GM23338 (cell line): ENCODE data around the gene DNAJB2. TPM values are rescaled to one million over a fixed set of nuclear protein-coding genes. Genes with fewer than 3 reads are reported as not detected.
A peak's percentile ranks its signal among the peaks of the same experiment; 100 is the strongest.
"Not testable (repeated sequence)": the region's sequence is repeated elsewhere in the genome, so short reads cannot be mapped to it uniquely, and the experiment has no call there.

Experiments used
- ATAC-seq: fragments of 200-7000 bp; cut with Tn5 transposase; 3 replicates; pipeline ENCODE4 v1.9.1; 2020
- DNase-seq: peaks from one replicate; pipeline ENCODE4 v3.0.0-alpha.2; 2015; ENCODE audit warnings: low spot score
- H2AFZ ChIP-seq: fragments of 200-600 bp; sonication (generic); 2 replicates; pipeline ENCODE4 v1.8.0; 2016; ENCODE audit warnings: antibody characterized with exemption, mild to moderate bottlenecking, moderate library complexity
- H3F3A ChIP-seq: fragments of 200-600 bp; sonication (generic); replicated peaks from 2 replicates; pipeline ENCODE4 v1.8.0; 2017; ENCODE audit warnings: antibody characterized with exemption, mixed run types, low read depth
- H3K27ac ChIP-seq: fragments of 200-600 bp; sonication (generic); 2 replicates; pipeline ENCODE4 v1.6.1; 2016; ENCODE audit warnings: low read depth
- H3K27me3 ChIP-seq: fragments of 200-600 bp; sonication (generic); 2 replicates; pipeline ENCODE4 v1.8.0; 2016; ENCODE audit warnings: mild to moderate bottlenecking, mixed run types, moderate library complexity; ENCODE audit not compliant: insufficient read depth
- H3K36me3 ChIP-seq: fragments of 200-600 bp; sonication (generic); 2 replicates; pipeline ENCODE4 v1.8.0; 2016; ENCODE audit warnings: mild to moderate bottlenecking; ENCODE audit not compliant: insufficient read depth
- H3K4me1 ChIP-seq: fragments of 200-600 bp; sonication (generic); 2 replicates; pipeline ENCODE4 v1.8.0; 2016; ENCODE audit warnings: mild to moderate bottlenecking, moderate library complexity; ENCODE audit not compliant: insufficient read depth
- H3K4me2 ChIP-seq: fragments of 200-600 bp; sonication (generic); 2 replicates; pipeline ENCODE4 v1.7.1; 2017; ENCODE audit warnings: mixed run types
- H3K4me3 ChIP-seq: fragments of 200-600 bp; sonication (generic); 2 replicates; pipeline ENCODE4 v1.6.1; 2016; ENCODE audit warnings: mixed run types
- H3K79me2 ChIP-seq: fragments of 200-600 bp; sonication (generic); replicated peaks from 2 replicates; pipeline ENCODE4 v1.8.0; 2017; ENCODE audit warnings: mild to moderate bottlenecking; ENCODE audit not compliant: insufficient read depth
- H3K9me2 ChIP-seq: fragments of 200-600 bp; sonication (generic); 2 replicates; pipeline ENCODE4 v1.8.0; 2017; ENCODE audit not compliant: insufficient read depth
- H4K20me1 ChIP-seq: fragments of 200-600 bp; sonication (generic); replicated peaks from 2 replicates; pipeline ENCODE4 v1.8.0; 2017; ENCODE audit warnings: mild to moderate bottlenecking; ENCODE audit not compliant: insufficient read depth
- H3K27ac Mint-ChIP-seq: 2 replicates; pipeline ENCODE4 v1.8.0; 2020; ENCODE audit warnings: inconsistent platforms, mild to moderate bottlenecking, moderate library complexity, mixed read lengths
- H3K27me3 Mint-ChIP-seq: 3 replicates; pipeline ENCODE4 v1.8.0; 2022; ENCODE audit warnings: low read depth, mild to moderate bottlenecking, moderate library complexity, mixed read lengths, inconsistent platforms; ENCODE audit not compliant: insufficient read depth, poor library complexity
- H3K36me3 Mint-ChIP-seq: 3 replicates; pipeline ENCODE4 v1.8.0; 2021; ENCODE audit warnings: low read depth, mild to moderate bottlenecking, inconsistent platforms, moderate library complexity, mixed read lengths
- H3K4me1 Mint-ChIP-seq: 3 replicates; pipeline ENCODE4 v1.8.0; 2020; ENCODE audit warnings: mild to moderate bottlenecking, inconsistent platforms, mixed read lengths
- H3K4me3 Mint-ChIP-seq: 3 replicates; pipeline ENCODE4 v1.8.0; 2021; ENCODE audit warnings: moderate library complexity, mild to moderate bottlenecking, inconsistent platforms, mixed read lengths
- H3K9me3 Mint-ChIP-seq: 3 replicates; pipeline ENCODE4 v1.8.0; 2020; ENCODE audit warnings: moderate library complexity, mild to moderate bottlenecking, inconsistent platforms, mixed read lengths
- EZH2 ChIP-seq: fragments of 200-600 bp; sonication (generic); IDR thresholded peaks from one replicate; pipeline ENCODE4 v1.8.0; 2017; ENCODE audit warnings: antibody characterized with exemption, mild to moderate bottlenecking, low read depth; ENCODE audit not compliant: unreplicated experiment
- REST ChIP-seq: IDR thresholded peaks from one replicate; pipeline ENCODE4 v1.6.1; 2018; ENCODE audit warnings: antibody characterized with exemption; ENCODE audit not compliant: unreplicated experiment
- STAT1 ChIP-seq: IDR thresholded peaks from one replicate; pipeline ENCODE4 v1.6.1; 2016; ENCODE audit warnings: antibody characterized with exemption; ENCODE audit not compliant: unreplicated experiment
- ZNF114 ChIP-seq: fragments of 250-450 bp; sonication (Bioruptor Pico); IDR thresholded peaks from 2 replicates; pipeline ENCODE4 v1.5.0; 2020; ENCODE audit warnings: mild to moderate bottlenecking, moderate library complexity
- ZNF462 ChIP-seq: fragments of 250-450 bp; sonication (Bioruptor Pico); IDR thresholded peaks from 2 replicates; pipeline ENCODE4 v1.5.0; 2020; ENCODE audit warnings: mild to moderate bottlenecking, moderate library complexity
- polyA plus RNA-seq: library from polyadenylated mRNA; unstranded; fragments of >200 nt; fragmentation: Nextera tagmentation; extraction: Ambion mirVana; gene quantifications from 2 replicates; pipeline ENCODE4 v1.2.1, GENCODE V29; 2016
- total RNA-seq: library from RNA; depleted of rRNA; stranded (reverse); fragments of >200 nt; shearing (Covaris generic); gene quantifications from 2 replicates; pipeline ENCODE4 v1.2.3, GENCODE V29; 2014

The DNAJB2 gene
- total and polyA plus RNA-seq, 2 experiments from 2014 or later, result 6.4 to 25.9 TPM

GRCh38 chr2:219254590-219255201 is 24.5 kb upstream of the DNAJB2 start:
- TF ChIP-seq STAT1, result no peak
- peak; percentile 32 for TF ChIP-seq EZH2
- H2AFZ ChIP-seq, result peak overlapping the region; percentile 84; the same call in 1 of the 2 replicates
- DNase-seq (no peak), ATAC-seq (no peak)
- Mint-ChIP-seq H3K27me3 (peaks cover 39% of the 10 kb centered on the region), H3K9me3 (no peaks in the 10 kb centered on the region), H3K4me3 (peak overlapping the region; percentile 53), H3K4me1 (peaks cover 29% of the 10 kb centered on the region), H3K36me3 (peaks cover 23% of the 10 kb centered on the region), H3K27ac (no peak overlapping the region)
- no peak overlapping the region for H3K27ac ChIP-seq
- no peaks in the 10 kb centered on the region for H3K79me2 ChIP-seq
- no peaks in the 10 kb centered on the region; the same call in 1 of the 2 replicates for H3F3A ChIP-seq
- H3K36me3 ChIP-seq, result peaks cover 3% of the 10 kb centered on the region; the same call in 1 of the 2 replicates
- H3K27me3 ChIP-seq, result peaks cover 48% of the 10 kb centered on the region
- peaks cover 7% of the 10 kb centered on the region; the same call in 1 of the 2 replicates for H3K4me1 ChIP-seq
- H3K4me3 ChIP-seq, result peak overlapping the region; percentile 74
- no peaks in the 10 kb centered on the region for H3K9me2 ChIP-seq
- no peaks in the 10 kb centered on the region for H4K20me1 ChIP-seq
- peak overlapping the region; percentile 96 for H3K4me2 ChIP-seq

- peaks cover 39% of the 10 kb centered on the region for H3K27me3 ChIP-seq
- H3K4me1 Mint-ChIP-seq, H3K4me1 ChIP-seq, H3F3A ChIP-seq, H4K20me1 ChIP-seq, H3K4me3 Mint-ChIP-seq, H3K4me2 ChIP-seq, DNase-seq, H3K9me3 Mint-ChIP-seq, H3K4me3 ChIP-seq, H3K36me3 Mint-ChIP-seq, H3K27ac ChIP-seq, H2AFZ ChIP-seq, H3K36me3 ChIP-seq, H3K27ac Mint-ChIP-seq, ATAC-seq, H3K79me2 ChIP-seq, H3K9me2 ChIP-seq: not testable (repeated sequence)
- H3K27me3 Mint-ChIP-seq, result peaks cover 28% of the 10 kb centered on the region
These were observed 20.2 kb upstream of the DNAJB2 start for GRCh38 chr2:219258942-219259341.

- Mint-ChIP-seq H3K4me3 (no peak overlapping the region), H3K9me3 (no peaks in the 10 kb centered on the region), H3K27ac (no peak overlapping the region), H3K27me3 (peaks cover 11% of the 10 kb centered on the region), H3K36me3 (no peaks in the 10 kb centered on the region), H3K4me1 (no peaks in the 10 kb centered on the region)
- H3K9me2 ChIP-seq, result no peaks in the 10 kb centered on the region
- no peaks in the 10 kb centered on the region for H3K79me2 ChIP-seq
- H4K20me1 ChIP-seq, result no peaks in the 10 kb centered on the region
- no peak overlapping the region for H2AFZ ChIP-seq
- no peaks in the 10 kb centered on the region for H3K36me3 ChIP-seq
- H3K4me3 ChIP-seq, result no peak overlapping the region
- H3K4me2 ChIP-seq, result no peak overlapping the region
- H3F3A ChIP-seq, result no peaks in the 10 kb centered on the region
- peaks cover 16% of the 10 kb centered on the region for H3K27me3 ChIP-seq
- no peaks in the 10 kb centered on the region for H3K4me1 ChIP-seq
- no peak for DNase-seq
- ATAC-seq, result no peak
- H3K27ac ChIP-seq, result no peak overlapping the region
- TF ChIP-seq ZNF114 (CRISPR knock-in tag) (no peak), REST (no peak), ZNF462 (CRISPR knock-in tag) (no peak)
These were observed 17.9 kb upstream of the DNAJB2 start for GRCh38 chr2:219261024-219261855.
